ENCODE results near the gene GJD3. TPM values are rescaled to one million over a fixed set of nuclear protein-coding genes. Genes with fewer than 3 reads are reported as not detected.

The GJD3 gene
- polyA plus RNA-seq, 3 donors: 0.34 TPM; not detected in 2

- no peak for DNase-seq
Measured at GRCh38 chr17:40323391-40324381, 40.9 kb downstream of the GJD3 start.

GRCh38 chr17:40322358-40323315 is 41.9 kb downstream of the GJD3 start:
- DNase-seq: no peak

DNA sequence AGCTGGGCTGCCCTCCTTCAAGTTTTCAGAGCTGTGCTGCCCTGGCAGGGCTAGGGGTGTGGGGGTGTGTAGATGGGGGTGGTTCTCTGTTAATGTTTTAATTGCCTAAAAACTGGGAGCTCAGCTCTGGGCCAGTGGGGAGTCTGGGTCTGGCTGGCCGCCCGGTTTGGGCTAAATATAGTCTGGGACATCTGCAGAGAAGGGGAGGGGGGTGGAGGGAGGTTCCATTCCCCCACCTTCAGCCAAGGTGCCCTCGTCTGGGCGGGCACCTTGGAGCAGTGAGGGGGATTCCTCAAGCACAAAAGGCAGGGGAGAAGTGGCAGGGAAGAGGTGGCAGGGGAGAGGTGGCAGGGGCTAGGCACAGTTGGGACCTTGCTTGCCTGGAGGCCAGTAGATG is 42.6 kb downstream of the GJD3 start:
- no peak for DNase-seq

DNA sequence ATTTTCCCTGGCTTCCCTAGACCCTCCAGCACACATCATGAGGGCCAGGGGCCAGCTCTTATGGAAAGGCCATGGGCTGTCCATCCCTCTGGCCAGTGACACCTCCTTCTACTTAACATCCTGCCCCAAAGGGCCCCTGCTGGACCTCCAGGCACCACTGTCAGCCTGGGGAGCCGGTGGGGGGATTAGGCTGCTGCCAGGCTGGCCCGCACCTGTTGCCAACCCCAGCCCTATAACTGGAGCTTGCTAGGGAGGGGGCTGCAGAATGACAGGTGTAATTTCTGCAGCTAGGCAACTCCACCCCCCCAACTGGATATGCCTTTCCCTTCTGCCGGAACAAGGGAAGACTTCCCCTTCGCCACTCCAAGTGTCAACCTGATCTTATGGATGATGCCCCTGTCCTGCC is 43.0 kb downstream of the GJD3 start:
- no peak for DNase-seq

- DNase-seq: no peak
Measured at GRCh38 chr17:40320756-40321523, 43.6 kb downstream of the GJD3 start.

DNA sequence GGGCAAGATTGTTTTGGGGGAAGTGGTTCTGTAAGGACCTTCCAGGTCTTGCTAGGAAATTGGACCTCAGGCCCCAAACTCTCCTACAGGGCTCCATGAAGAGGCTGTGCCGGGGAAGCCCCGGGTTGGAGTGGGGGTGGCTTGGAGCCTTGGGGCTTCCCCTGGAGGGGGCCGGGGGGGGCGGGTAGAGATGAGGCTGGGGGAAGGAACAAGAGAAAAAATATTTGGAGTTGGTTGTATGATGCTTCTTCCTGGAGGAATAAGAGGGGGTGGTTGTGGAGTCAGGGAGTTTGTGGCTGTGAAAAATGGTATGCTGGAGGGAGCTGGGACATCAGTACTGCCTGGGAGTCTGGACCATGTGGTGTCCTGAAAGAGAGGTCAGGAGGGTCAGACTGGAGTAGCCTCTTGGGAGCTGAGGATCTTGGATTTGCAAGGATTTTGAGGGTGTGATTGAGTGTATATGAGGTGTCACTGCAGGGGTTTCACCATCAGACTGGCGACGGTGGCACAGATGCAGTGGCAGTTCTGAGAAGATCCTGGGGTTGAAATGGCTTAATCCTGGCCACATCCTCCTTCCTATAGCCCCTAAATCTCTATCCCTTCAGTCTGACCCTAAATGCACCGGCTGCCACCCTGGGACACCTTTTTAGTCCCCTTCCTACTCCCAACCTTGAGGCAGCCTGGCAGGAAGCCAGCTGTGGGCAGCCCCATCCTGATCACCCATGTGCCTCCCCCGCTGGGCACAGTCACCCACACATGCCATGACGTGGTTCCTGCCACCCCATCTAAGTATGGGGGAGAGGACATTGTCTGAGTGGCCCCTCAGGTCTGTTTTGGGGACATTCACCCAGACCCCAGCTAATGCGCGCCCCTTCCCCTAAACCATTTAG is 44.6 kb downstream of the GJD3 start:
- no peak for DNase-seq

- no peak for DNase-seq
Measured at GRCh38 chr17:40318830-40319391, 45.6 kb downstream of the GJD3 start.

DNA sequence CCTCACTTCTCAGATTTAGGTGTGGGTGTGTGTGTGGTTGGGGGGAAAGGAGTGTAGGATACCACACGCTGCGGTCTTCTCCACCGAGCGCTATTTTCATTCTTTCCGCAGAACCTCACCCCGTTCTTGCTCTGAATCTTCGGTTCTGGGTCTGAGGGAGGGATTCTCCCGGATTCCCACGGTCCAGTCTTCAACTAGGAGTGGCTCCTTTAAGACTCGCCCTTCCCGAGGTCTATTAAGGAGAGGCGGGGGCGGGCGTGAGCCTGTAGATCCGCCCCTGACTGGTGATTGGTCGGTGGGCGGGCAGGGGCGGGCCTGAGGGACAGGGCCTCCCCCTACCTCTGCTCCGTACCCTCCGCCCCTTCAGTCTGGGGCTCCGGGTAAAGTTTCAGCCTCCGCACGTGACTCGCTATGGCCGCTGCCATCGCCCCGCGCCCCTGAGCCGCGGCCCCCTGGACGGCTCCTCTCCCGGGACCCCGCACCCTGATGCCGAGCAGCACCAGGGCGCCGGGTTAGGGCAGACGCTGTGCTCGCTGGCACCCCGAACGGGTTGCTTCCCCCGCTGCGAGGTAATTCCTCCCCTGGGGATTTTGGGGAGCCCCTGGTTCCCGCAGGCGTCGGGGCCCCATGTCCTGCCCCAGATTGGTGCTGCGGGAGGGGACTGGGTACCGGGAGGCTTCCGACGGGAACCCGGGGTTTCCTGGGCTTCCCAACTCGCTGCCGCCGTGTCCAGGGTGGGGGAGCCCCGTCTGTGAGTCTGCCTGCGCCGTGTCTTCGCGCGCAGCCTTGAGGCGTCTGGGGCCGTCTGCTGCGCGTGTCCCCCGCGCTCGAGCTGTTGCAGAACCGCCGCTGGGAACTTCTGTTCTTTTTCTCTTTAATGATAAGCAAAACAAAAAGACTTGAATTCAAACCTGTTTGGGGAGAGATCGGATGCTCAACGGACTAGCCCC is 46.4 kb downstream of the GJD3 start:
- peak; percentile 97 for DNase-seq

DNA sequence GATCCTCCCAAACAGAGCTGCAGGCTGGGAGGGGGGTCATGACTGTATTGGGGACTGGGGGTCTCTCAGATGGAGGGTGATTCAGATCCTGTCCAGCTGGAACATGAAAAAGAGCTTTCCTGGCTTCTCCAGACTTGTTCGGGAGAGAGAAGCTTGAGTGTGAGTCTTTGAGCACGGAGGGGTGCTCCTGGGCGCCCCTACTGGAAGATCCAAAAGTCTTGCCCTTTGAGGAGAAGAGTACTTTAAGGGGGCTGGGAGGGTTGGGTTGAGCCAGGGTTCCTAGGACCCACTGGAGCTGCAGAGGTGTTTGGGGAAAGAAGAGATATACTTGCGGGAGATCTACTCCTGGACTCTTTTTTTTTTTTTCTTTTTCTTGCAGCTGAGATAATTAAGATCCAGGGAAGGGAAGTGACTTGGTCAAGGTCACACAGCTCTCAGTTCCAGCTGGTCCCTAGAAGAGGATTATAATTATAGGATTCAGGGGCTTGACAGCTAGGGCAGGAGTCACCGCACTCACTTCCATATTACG is 47.1 kb downstream of the GJD3 start:
- no peak for DNase-seq

GRCh38 chr17:40316571-40317344 is 47.8 kb downstream of the GJD3 start:
- peak; percentile 84 for DNase-seq

GRCh38 chr17:40315678-40316570 is 48.6 kb downstream of the GJD3 start:
- no peak for DNase-seq

GRCh38 chr17:40315206-40315605 is 49.3 kb downstream of the GJD3 start:
- DNase-seq: no peak

GRCh38 chr17:40314584-40314956 is 50.0 kb downstream of the GJD3 start:
- DNase-seq: no peak

DNA sequence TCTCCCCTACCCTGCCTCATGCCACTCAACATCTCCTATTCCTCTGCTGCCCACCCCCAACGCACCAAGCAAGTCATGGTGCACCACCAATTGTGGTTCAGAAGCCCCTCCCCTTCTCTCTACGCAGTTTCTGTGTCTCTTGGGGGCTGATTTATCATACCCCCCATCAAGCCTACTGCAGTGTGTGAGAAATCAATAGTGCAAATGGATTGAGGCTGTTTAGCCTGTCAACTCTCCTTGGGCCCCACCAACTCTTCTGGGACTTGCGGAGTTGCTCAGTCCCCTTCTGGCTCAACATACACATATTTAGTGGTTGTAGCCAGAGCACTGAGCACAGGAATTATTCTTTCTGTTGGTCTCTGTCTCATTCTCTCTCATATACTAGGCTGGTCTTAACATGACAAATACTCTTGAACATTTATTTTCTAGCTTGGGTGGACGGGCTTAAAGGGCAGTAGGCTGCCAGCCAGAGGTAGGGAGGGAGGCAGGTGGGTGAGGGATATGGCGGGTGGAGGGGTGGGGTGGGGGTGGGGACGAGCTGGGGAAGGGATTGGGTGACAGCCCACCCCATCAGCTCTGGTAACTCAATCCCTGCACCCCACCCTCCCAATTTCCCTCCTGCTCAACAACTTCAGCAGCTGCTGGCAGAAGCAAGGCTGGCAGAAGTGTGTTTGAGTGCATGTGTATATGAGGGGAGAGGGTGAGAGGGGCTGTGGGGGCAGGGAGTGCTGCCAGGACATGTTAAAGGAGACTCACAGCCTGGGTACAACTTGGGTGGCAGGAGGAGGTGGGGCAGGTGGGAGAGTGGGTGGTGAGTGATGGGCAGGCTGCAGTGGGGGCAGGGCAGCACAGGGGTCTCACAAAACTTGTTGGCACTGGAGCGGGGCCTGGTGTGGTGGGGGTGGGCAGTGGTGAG is 50.6 kb downstream of the GJD3 start:
- DNase-seq: no peak

Measured in renal pelvis (tissue), 4 donors.